ENCODE measurements around the gene TBXA2R.
A peak's percentile ranks its signal among the peaks of the same experiment; 100 is the strongest.

The TBXA2R gene

DNA sequence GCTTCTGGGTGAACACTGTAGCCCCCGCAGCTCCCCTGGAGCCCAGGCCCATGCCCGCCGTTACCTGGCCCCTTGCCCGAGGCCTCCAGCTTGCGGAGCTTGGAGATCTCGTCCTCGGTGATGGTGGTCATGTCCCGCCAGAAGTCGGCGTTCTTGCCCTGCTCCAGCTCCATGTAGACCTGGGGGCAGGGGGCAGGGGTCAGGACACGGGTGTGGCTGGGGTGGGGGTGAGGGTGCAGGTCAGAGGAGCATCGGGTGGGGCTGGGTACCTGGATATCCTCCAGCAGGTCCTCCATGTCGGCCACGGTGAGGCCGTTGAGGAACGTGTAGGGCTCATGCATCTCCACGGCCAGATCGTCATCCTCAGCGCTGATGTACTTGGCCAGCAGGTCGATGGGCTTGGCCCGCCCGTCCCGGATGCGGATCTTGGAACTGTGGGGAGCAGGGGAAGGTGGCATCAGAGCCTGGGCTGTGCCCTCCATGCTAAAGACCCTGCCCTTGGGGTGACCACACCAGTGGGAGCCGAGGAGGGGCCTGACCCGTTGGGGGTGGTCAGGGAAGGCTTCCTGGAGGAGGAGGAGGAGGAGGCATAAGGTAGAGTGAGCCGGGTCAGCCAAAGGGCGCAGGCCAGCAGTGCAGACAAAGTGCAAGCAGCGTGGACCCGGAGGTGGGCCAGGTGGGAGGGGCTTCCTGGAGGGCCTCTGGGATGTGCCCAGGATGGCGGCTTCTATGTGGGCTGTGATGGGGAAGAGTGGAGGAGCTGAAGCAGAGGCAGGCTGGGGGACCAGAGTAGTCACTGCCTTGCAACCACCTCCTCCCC lies 12.3 kb upstream of the TBXA2R start:
- no peak for DNase-seq

DNA sequence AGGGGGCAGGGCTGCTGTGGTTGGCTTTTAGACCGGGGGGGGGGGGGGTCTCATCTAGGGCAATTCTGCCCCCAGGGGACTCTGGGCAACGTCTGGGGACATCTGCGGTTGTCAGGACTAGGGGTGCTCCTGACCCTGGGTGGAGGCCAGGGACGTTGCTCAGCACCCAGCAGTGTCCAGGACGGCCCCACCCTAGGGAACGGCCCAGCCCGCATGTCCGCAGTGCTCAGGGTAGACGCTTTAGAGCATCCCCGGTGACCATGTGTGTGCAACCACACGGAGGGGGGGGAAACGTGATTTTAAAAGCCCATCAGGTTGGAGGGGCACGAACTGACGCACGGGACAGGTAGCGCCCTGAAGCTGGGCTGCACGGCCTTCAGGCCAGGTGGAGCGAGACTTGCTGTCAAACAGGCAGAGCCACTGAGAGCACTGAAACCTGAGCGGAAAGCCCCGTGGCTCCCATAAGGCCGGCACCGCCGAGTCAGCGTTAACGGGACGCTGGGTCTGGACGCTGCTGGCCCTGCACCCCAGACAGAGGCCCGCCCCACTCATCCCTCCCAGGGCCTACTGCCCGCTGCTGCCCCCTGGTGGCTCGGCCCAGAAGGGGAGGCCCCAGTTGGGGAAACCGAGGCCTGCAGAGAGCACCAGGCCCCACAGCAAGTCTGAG lies 11.6 kb upstream of the TBXA2R start:
- peak; percentile 38 for DNase-seq

DNA sequence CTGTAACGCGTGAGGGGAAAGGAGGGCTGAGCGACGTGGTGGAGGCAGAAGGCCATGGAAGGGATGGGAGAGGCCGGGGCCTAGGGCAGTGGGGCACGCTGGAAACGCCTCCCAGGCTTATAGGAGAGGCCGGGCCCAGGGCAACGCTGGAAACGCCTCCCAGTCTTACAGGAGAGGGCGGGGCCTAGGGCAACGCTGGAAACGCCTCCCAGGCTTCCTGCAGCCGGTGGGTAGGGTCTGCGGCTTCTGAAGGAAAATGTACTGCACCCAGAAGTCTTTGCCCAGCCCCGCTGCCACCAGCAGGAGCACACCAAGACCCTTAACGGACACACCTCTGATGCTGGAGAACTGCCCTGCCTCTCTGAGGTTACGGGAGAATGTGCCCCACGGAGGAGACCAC lies 10.8 kb upstream of the TBXA2R start:
- DNase-seq = no peak

DNA sequence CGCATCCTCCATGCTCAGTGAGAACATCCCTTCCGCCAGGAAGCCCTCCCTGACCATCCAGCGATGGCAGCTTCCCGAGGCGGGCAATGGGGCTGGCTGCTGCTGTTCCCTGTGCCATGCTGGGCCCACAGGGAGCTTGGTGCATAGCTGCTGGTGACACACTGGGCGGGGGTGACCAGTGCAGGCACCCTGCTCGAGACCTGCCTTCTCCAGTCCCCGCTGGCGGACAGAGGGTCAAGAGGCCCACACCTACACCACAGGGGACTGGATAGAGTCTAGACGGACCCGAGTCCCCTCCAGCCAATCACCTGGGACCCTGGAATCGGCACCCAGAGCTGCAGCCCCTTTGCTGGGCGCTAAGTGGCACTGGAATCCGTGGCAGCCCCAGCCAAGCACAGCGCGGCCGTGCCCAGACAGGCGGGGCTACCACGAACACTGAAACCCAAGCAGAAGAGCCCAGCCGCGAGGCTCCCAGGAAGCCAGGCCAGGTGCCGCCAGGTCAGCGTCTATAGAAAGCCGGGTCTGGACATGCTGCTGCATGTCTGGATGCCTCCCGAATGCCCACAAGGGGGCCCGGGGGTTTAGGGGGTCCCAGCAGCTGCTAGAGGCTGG lies 9.0 kb upstream of the TBXA2R start:
- no peak for DNase-seq

DNA sequence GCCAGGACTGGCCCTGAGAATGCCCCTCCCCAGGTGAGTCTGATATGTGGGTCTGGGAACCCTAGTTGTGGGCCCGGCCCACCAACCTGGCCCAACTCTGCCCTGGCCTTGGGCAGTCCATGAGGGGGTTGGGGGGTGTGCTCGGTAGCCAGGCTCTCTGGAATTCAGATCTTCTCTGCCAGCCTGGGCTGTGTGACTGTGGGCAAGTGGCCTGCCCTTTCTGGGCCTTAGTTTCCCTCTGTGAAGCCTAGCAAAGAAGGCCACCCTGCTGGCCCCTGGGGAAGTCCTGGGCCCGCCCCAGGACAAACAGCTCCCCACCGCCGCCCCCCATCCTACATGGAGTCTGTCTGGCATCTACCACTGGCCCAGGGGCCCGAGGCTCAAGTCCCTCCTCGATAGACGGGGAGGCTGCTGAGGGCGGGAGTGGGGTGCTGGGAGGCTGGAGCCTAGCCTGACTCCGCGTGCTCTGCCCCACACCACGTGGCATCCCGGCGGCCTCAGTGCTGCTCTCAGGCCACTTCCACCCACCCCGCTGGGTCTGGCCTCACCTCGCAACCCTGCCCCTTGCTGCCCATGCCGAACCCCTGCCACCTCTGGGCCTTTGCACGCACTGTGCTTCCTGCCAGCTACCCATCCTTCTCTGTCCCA lies 8.3 kb upstream of the TBXA2R start:
- DNase-seq = no peak

DNA sequence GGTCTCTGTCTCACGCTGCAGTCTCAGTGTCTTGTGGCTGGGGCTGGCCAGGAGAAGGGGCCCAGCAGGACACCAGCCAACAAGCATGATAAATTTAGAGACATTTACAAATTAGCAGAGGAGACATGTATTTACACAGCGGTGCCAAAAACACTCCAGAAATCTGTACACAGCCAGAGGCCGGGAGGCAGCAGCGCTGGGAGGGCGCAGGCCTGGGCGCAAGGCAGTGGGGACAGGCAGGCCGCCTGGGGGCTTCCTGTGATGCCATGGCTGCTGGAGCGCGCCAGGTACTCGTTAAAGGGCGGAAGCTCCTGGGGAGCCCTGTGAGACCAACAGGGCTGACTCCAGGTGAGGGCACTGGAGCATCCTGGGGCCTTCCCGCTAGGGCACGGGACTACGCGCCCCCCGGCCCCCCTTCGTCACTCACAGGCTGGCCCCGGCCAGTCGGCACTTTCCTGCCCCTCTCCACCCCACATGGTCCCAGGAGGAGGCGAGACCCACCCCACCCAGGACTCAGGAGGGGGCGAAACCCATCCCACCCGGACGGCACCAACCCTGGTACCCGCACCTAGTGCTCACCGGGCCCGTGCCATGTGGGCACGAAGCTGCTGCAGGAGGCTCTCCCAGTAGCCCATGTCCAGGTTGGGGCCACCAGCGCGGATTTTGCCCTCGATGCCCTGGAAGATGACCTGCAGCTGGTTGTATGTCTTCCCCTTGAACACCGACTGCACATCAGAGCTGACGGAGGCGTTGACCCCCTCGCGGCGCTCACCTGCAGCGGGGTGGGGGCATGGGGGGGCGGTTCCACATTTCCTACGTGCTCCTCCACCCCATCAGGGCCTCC lies 7.4 kb upstream of the TBXA2R start:
- no peak for DNase-seq

DNA sequence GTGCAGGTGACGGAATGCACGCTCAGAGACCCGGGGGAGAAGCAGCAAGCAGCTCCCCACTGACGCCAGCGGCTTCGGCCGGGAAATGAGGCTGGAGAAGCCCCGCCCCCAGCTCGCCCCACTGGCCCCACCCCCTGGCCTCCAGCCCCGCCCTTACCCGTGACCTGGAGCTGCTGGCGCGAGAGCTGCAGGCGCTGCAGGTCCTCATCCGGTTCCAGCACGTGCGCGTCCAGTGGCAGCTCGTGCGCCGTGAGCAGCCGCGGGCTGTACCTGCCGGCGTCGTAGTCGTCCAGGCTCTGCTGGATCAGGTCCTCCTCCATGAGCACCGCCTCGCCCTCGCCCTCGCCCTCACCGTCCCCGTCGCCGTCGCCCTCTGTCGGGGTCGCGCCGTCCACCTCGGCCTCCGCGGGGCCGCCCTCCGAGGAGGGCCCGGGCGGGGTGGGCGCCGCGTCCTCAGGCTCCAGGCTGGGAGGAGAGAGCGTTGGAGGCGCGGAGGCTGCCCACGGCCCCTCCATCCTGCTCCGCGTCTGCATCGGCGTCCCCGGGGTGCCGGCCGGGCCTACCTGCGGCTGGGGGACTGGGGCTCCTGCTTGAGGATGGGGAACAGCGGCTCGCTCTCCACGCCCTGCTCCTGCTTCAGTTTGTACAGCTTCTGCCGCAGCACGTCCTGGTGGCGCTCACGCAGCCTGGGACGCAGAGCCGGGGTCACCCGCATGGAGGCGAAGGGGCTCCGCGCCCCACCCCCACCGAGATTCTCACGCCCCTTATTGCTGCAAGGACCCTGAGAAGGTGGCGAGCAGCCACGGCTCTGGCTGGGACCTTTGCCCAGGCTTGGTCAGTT lies 6.4 kb upstream of the TBXA2R start:
- DNase-seq = no peak

DNA sequence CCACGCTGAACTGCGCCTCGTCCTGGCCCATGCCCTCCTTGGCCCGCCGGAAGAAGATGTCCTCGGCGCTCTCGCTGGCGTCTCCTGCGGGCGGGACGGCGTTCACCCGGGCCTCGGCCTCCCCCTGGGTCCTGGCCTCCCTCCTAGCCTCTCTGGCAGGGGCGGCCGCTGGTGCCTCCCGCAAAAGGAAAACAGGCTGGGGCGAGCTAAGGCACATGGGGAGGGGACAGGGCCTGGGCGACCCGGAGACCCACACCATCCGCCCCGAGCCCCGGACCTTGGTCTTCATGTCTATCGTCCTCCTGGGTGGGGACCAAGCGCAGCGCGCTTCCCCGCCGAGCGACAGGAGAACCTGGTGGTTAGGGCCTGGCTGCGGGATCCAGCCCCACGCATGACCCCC lies 5.7 kb upstream of the TBXA2R start:
- DNase-seq = no peak

DNA sequence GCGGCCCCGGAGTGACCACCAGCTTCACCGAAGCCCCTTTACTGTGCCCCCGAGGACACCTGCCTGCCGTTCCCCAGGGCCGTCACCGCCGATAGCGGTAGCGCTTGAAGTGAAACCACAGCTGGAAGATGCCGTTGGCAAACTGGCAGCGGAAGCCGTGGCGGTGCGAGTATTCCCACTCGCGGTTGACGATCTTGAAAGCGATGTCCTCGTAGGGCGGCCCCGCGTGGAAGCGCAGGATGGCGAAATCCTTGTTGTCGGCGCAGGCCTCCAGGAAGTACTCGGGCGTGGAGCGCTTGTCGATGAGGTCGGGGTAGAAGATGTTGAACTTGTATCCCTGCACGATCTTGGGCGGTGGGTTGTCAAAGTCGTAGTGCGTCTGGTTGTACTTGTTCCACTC lies 5.2 kb upstream of the TBXA2R start:
- DNase-seq = no peak

DNA sequence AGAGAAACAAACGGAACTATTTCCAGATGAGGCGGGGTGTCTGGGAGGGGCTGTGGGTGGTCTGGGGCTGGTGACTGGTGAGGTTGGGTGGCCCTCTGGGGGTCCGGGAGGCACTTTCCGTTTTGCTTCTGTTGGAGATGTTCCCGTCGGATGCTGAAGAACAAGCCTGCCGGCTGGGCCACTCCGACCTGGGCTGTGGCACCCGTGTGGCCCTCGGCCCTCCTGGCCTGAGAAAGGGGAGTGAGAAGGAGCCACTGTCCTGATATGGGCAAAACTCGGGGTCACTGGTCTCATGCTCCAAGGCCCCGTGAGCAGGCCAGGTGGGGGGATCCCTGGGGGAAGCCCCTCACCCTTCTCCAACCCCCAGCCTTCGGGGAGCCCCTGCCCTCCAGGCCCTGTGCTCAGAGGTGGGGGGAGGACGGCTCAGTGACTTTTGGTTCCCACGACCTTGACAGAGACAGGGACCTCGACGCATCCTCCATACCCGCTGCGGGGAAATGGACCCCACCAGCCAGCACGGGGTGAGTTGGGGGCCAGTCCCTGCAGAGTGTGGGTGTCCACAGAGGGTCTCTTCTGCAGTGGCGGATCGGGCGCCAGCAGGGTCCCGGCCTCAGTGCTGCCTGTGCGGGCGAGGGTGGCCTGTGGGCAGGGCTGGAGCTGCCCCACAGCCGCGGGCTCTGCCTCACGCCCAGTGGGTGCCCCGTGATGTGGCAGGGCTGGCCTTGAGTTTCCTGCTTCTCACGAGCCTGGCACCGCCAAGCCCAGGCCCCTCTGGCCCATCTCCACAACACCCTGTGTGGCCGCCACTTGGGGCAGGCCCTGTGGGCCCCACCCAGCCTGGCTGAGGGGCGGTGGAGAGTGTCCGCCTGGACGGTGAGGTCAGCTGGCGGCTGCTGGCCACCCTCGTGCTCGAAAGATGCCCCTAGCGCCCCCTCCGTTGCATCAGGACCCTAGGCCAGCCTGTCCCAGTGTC lies 4.4 kb upstream of the TBXA2R start:
- no peak for DNase-seq

DNA sequence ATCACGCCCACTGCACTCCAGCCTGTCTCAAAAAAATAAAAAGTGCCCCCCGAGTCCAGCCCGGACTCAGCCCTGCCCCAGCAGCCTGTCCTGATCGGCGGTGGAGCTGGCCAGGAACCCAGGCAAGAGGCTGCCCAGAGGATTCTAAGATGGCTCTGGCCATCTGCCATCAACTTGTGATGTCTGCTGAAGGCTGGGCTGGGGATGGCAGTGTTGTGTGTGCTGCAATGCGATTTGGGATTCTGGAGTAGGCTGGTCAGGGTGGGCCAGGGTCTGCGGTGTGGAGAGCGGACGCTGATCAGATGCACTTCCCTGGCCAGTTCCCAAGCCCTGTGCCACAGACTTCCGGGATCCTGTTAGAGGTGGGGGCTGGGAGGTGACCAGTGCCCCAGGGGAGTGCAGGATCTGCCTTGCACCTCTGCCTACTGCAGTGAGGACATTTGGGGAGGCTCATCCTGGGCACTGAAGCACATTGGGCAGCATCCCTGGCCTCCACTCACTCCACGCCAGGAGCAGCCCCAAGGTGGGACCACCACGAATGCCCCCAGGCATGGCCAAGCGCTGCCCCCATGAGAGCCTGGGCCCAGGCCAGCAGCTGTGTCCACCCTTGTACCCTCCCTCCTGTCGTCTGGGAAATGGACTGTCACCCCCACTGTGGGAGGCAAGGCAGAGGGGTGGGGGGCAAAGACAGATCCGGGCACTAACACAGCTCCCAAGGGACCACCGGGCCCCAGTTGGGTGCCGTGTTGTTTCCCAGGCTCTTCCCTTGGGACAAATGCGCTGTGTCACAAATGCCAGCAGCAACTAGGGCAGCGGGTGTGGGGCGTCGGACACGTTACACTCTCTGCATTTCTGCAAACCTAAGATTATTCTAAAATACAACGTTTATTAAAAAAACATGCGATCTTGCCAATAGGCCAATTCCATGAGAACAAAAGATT lies 3.4 kb upstream of the TBXA2R start:
- DNase-seq = no peak

DNA sequence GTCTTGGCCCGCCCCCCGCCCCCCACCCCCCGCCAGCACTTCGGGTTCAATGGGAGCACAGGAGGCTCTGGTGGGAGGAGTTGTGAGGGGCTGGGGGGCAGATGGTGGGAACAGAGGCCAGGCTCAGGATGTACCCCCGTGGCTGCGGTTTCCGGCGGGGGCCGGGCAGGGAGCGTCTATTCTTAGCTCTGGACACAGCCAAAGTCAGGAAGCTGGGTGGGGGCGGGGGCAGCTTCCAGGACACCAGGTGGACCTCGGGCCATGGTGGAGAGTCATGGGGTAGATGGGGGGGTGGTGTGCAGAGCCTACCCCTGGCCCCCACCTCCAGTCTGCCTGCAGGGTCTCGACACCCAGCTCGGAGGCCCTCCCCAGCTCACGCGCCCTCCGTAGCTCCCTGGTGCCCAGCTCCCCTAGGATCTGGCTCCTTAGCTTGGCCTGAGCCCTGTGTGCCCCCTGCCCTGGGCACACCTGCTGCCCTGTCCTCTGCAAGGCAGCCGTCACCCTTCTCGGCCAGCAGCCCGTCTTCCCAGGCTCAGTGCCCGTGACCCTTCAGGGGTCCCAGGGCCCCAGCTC lies 2.2 kb upstream of the TBXA2R start:
- no peak for DNase-seq

DNA sequence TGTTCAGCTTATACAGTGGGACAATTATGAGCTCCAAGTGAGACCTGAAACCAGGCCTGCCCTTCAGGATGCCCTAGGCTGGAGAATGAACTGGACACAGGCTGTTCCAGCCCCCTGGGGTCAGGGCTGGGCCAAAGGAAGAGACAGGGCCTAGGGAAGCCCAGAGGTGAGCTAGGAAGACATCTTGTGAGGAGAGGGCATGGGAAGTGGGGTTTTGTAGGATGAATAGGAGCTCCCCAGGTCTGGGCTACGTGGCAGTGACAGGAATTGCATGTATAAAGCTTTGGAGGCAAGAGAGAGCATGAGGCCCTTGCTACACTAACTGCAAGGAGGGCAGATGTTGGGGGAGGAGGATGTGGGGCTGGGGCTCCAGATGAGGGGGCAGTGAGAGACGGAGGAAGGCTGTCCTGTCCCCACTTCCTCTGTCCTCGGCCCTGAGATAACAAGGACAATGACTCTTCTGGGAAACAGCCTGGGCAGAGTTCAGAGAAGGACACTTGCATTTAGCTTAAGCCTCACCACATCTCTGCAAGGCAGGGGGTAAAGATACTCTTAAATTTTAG lies 1.5 kb upstream of the TBXA2R start:
- DNase-seq = no peak

DNA sequence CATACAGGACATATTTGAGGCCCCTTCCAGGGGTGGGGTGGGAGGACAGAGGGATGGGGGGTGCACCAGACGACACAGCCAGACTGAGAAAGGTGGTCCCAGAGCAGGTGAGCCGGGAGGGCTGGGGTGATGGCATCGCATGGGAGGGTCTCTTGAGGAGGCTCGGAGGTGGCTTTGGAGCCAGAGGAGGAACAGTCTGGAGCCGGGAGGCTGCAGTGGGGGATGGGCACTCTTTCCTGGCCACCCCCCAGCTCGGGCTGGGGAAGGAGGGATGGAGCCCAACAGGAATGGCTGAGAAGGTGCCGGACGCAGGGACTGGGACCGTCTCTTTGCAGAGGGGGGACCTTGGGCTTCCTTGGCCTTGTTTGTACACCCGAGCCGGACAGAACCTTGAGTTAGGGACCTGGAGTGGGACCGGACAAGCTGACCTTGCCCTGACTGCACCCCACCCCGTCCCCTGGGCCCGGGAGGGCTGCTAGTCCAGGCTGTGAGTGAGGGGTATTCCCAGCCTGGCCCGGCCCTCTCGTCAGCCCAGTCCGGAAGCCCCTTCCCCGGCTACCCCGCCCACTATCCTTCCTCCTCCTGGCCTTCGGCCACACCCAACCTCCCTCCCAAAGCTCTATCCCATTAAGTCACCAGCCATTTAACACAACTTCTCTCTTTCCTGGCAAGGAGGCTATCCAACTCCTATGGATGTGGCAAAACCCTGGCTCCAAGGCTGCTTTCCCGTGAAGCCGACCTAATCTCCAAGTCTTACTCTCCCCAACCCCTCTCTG lies 816 bp upstream of the TBXA2R start:
- DNase-seq = peak; percentile 19

DNA sequence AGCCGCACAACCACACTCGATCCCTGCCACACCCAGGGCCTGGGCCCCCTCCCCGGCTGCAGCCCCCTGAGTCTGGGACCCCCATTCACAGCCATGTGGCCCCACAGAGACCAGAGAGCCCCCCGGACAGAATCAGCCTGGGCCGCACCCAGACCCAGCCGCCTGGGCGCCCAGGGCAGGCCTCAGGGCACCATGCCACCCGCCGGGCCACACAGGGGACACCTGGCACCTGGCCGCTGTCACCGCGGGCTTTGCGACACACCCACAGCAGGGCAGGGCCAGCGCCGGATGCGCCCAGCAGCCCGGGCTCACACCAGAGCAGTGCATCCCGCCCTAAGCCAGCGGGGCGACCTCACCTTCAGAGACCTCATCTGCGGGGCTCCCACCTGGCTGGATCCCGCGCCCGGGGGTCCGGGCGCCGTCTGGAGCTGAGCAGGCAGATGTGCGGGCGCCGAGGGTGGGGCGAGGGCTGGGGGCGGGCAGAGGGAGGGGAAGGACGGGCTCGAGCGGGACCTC lies 443 bp downstream of the TBXA2R start:
- DNase-seq = no peak

DNA sequence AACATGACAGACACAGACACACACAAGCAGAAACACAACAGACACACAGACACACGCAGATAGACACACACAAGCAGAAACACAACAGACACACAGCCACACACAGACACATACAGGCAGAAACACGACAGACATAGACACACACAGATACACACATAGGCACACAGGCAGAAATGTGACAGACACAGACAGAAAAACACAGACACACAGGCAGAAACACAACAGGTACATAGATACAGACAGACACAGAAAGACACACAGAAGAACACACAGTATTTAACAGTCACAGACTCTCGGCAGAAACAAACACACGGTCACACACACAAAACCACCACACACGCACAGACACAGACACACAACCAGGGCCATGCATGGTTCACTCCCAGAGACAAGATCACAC lies 905 bp downstream of the TBXA2R start:
- DNase-seq = no peak

DNA sequence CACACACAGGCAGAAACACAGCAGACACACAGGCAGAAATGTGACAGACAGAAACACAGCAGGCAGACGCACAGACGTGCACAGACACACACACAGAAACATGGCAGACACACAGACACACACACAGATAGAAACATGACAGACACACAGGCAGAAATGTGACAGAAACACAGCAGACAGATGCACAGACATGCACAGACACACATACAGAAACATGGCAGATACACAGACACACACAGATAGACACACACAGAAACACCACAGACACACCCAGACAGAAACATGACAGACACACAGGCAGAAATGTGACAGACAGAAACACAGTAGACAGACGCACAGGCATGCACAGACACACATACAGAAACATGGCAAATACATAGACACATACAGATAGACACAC lies 1.3 kb downstream of the TBXA2R start:
- DNase-seq = no peak

DNA sequence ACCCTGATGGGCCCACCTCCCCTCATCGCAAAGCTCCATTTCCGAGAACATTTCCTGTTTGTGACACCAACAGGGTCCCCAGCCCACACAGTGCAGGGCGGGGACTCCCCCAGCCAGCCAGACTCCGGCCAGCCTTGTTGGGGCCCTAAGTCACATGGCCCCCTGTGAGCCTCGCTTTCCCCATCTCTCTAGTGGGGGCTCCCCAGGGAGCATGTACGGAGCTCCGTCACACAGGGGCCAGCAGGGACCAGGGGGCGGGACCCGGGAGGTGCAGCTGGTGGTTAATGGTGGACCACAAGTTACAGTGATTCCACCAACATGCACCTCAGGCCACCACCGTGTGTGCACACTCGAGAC lies 1.7 kb downstream of the TBXA2R start:
- DNase-seq = no peak

Data from HCEC 1CT (cell line).